PFSK-1 (cell line): ENCODE results near the gene IYD.

Experiments used
- FOXP2 ChIP-seq: optimal IDR thresholded peaks from 2 replicates; pipeline ENCODE3; 2011; ENCODE audit warnings: borderline replicate concordance, control low read depth, inconsistent platforms; ENCODE audit not compliant: insufficient read depth; ENCODE audit errors: extremely low read length, extremely low read depth
- POLR2AphosphoS5 ChIP-seq: IDR thresholded peaks from 2 replicates; pipeline ENCODE4 v1.6.1; 2012; ENCODE audit warnings: low read depth, mild to moderate bottlenecking, control low read depth, low read length, moderate library complexity
- SIN3A ChIP-seq: IDR thresholded peaks from 2 replicates; pipeline ENCODE4 v1.6.1; 2012; ENCODE audit warnings: mild to moderate bottlenecking, low read length, moderate library complexity, borderline replicate concordance; ENCODE audit not compliant: insufficient read depth
- TAF1 ChIP-seq: IDR thresholded peaks from 2 replicates; pipeline ENCODE4 v1.6.1; 2012; ENCODE audit warnings: low read length, control low read depth, borderline replicate concordance; ENCODE audit not compliant: insufficient read depth
- TF ChIP-seq, protein P1 (sequence below), 2 experiments: IDR thresholded peaks; 2 replicates each; pipeline versions ENCODE4 v1.6.1 to v1.8.0; 2011 to 2012; ENCODE audit warnings: low read depth in 2 of 2, low read length in 2 of 2, control low read depth in 1 of 2, inconsistent platforms in 1 of 2, mild to moderate bottlenecking in 1 of 2, moderate library complexity in 1 of 2; ENCODE audit not compliant: insufficient read depth in 1 of 2

Gene IYD

DNA sequence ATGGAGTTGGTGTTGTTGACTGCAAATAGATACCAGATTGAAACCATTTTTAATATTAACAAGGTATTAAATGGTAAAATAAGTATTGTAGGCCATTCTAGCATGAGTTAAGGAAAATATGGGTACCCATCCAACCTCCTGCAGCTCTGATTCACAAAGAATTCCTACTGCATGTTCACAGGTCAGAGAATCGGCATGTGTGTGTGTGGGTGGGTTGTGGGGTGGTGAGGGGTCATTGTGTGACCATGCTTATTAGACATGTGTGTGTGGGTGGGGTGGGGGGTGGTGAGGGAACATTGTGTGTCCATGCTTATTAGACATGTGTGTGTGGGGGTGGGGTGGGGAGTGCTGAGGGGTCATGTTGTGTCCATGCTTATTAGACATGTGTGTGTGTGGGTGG is 3.2 kb downstream of the IYD start:
- TF ChIP-seq SIN3A, result no peak
- no peak for TF ChIP-seq TAF1
- TF ChIP-seq FOXP2, result no peak
- TF ChIP-seq, protein P1, sequence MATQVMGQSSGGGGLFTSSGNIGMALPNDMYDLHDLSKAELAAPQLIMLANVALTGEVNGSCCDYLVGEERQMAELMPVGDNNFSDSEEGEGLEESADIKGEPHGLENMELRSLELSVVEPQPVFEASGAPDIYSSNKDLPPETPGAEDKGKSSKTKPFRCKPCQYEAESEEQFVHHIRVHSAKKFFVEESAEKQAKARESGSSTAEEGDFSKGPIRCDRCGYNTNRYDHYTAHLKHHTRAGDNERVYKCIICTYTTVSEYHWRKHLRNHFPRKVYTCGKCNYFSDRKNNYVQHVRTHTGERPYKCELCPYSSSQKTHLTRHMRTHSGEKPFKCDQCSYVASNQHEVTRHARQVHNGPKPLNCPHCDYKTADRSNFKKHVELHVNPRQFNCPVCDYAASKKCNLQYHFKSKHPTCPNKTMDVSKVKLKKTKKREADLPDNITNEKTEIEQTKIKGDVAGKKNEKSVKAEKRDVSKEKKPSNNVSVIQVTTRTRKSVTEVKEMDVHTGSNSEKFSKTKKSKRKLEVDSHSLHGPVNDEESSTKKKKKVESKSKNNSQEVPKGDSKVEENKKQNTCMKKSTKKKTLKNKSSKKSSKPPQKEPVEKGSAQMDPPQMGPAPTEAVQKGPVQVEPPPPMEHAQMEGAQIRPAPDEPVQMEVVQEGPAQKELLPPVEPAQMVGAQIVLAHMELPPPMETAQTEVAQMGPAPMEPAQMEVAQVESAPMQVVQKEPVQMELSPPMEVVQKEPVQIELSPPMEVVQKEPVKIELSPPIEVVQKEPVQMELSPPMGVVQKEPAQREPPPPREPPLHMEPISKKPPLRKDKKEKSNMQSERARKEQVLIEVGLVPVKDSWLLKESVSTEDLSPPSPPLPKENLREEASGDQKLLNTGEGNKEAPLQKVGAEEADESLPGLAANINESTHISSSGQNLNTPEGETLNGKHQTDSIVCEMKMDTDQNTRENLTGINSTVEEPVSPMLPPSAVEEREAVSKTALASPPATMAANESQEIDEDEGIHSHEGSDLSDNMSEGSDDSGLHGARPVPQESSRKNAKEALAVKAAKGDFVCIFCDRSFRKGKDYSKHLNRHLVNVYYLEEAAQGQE (IDR thresholded peaks at IDR 0.05; ENCODE audit: insufficient read depth in 1 of 2, low read depth in 2 of 2, low read length in 2 of 2), result no peak
- TF ChIP-seq POLR2AphosphoS5, result no peak

DNA sequence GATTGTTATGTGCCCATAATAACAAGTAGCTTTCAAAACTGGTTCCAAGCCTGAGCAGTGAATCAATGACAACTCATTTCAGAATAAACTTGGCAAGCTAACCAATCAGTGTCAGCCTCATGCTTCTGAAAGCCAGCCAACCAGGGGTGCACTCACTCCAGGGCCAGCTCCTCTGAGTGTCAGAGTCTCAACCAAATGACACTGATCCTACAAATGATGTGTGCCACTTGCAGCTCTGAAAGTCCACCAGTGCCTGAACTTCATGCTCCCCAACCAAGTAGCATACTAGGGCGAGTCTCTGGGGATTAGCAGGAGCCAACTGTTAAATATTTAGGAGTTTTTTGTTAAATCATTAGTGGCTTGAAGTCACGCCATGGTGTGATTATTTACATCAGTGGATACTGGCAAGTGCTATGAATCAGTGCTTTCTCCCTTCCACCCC is 4.5 kb downstream of the IYD start:
- TF ChIP-seq, protein P1 (IDR thresholded peaks at IDR 0.05; ENCODE audit: insufficient read depth in 1 of 2, low read depth in 2 of 2, low read length in 2 of 2), result no peak
- TF ChIP-seq SIN3A (no peak), FOXP2 (no peak), TAF1 (no peak), POLR2AphosphoS5 (no peak)

DNA sequence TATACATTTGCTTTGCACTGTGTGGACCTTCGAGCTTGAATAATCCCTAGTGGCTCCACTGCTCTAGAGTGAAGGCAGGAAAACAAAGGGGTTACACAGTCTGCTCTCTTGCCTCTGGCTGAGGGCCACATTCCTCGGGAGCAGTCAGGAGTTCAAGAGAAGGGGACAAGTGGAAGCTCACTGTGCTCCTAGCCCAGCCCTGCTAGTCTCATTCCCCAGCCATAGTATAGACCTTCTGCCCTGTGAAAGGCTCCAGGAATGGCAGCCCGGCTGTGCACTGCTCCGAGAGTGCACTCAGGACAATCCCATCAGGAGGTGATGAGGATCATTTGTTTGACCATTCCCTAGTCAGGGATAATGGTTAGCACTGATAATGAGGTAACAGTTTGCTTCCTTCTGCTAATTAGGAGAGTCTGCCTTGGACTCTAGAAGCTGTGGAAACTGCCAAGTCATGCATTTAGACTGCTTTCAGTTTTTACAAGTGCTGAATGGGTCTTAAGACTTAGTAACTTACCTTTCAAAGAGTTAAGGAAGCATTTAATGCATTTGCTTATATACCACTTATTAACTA is 8.5 kb downstream of the IYD start:
- TF ChIP-seq SIN3A, result no peak
- TF ChIP-seq, protein P1 (IDR thresholded peaks at IDR 0.05; ENCODE audit: insufficient read depth in 1 of 2, low read depth in 2 of 2, low read length in 2 of 2), result no peak
- TF ChIP-seq POLR2AphosphoS5, result no peak
- no peak for TF ChIP-seq TAF1
- TF ChIP-seq FOXP2, result no peak

DNA sequence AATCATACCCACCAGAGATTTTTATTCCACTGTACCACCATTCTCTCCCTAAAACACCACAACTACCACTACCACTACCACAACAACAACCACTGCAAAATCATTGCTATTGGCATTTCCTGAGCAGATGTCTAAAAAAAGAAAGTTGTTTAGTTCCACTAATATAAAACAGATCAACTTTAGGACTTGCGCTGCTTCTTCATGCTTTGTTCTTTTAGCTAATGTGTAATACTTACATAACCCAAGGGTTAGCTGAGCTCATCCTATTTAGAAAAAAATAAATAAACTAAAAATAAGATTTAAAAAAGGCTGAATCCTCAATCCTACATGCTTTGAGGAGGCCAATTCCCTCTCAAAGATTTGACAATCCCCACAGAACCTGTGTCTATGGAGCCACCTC is 11.4 kb downstream of the IYD start:
- TF ChIP-seq, protein P1 (IDR thresholded peaks at IDR 0.05; ENCODE audit: insufficient read depth in 1 of 2, low read depth in 2 of 2, low read length in 2 of 2), result no peak
- TF ChIP-seq FOXP2, result no peak
- no peak for TF ChIP-seq SIN3A
- TF ChIP-seq TAF1, result no peak
- no peak for TF ChIP-seq POLR2AphosphoS5
